CD8-positive, alpha-beta memory T cell (primary cell): Measurements from ENCODE around the gene C16orf96. TPM values are rescaled to one million over a fixed set of nuclear protein-coding genes. Genes with fewer than 3 reads are reported as not detected.

Source experiments
- CTCF ChIA-PET: fragments of 350-600 bp; sonication (Branson Sonifier 250); formaldehyde crosslinking; loops from one replicate; lab custom pipeline; 2021; ENCODE audit warnings: antibody characterized with exemption; lab: Charles Lee
- POLR2A ChIA-PET: fragments of 350-600 bp; sonication (Branson Sonifier 250); formaldehyde crosslinking; loops from one replicate; lab custom pipeline; 2021; ENCODE audit warnings: antibody characterized with exemption; lab: Charles Lee
- DNase-seq, 5 donors: peaks; one replicate each; pipeline versions ENCODE4 v3.0.0 to v3.0.0-alpha.2; 2020 to 2022; ENCODE audit warnings: mixed read lengths in 1 of 5
- H3K27ac ChIP-seq: one replicate; pipeline ENCODE4 v1.7.0; 2013; ENCODE audit warnings: low read depth, mild to moderate bottlenecking, low read length, moderate library complexity
- H3K27me3 ChIP-seq: 2 replicates; pipeline ENCODE4 v1.7.0; 2013; ENCODE audit warnings: low read length, mild to moderate bottlenecking; ENCODE audit not compliant: insufficient read depth, poor library complexity, severe bottlenecking
- H3K36me3 ChIP-seq: 2 replicates; pipeline ENCODE4 v1.7.0; 2013; ENCODE audit warnings: mild to moderate bottlenecking, low read length, moderate library complexity; ENCODE audit not compliant: insufficient read depth
- H3K4me1 ChIP-seq: 2 replicates; pipeline ENCODE4 v1.7.0; 2013; ENCODE audit warnings: mild to moderate bottlenecking, low read length, moderate library complexity; ENCODE audit not compliant: insufficient read depth
- H3K4me3 ChIP-seq: 2 replicates; pipeline ENCODE4 v1.7.0; 2013; ENCODE audit warnings: mild to moderate bottlenecking, low read length
- H3K9me3 ChIP-seq: 2 replicates; pipeline ENCODE4 v1.7.0; 2013; ENCODE audit warnings: mild to moderate bottlenecking, low read length
- H3K27ac Mint-ChIP-seq, 8 donors: one replicate each; pipeline ENCODE4 v1.8.0; 2020 to 2021; ENCODE audit warnings: mixed read lengths in 8 of 8, mild to moderate bottlenecking in 6 of 8, inconsistent platforms in 3 of 8, moderate library complexity in 3 of 8
- H3K27me3 Mint-ChIP-seq, 2 donors: one replicate each; pipeline ENCODE4 v1.8.0; 2020 to 2021; ENCODE audit warnings: mixed read lengths in 2 of 2, mild to moderate bottlenecking in 1 of 2, moderate library complexity in 1 of 2
- H3K36me3 Mint-ChIP-seq, 3 donors: one replicate each; pipeline ENCODE4 v1.8.0; 2020 to 2021; ENCODE audit warnings: mixed read lengths in 3 of 3, inconsistent platforms in 1 of 3, mild to moderate bottlenecking in 1 of 3
- H3K4me1 Mint-ChIP-seq, 3 donors: one replicate each; pipeline ENCODE4 v1.8.0; 2020 to 2021; ENCODE audit warnings: mixed read lengths in 3 of 3, inconsistent platforms in 1 of 3, mild to moderate bottlenecking in 1 of 3
- H3K4me3 Mint-ChIP-seq, 7 donors: one replicate each; pipeline ENCODE4 v1.8.0; 2020 to 2021; ENCODE audit warnings: mixed read lengths in 7 of 7, mild to moderate bottlenecking in 6 of 7, moderate library complexity in 4 of 7, inconsistent platforms in 2 of 7
- H3K9me3 Mint-ChIP-seq, 5 donors: one replicate each; pipeline ENCODE4 v1.8.0; 2020 to 2022; ENCODE audit warnings: mixed read lengths in 5 of 5, mild to moderate bottlenecking in 3 of 5, moderate library complexity in 2 of 5, inconsistent platforms in 1 of 5
- polyA plus RNA-seq: library from polyadenylated mRNA; unstranded; fragments of 300-500 nt; fragmentation: Illumina TruSeq; gene quantifications from one replicate; pipeline ENCODE4 v1.2.3, GENCODE V29; 2021
- total RNA-seq, 2 experiments: library from RNA; stranded (reverse); gene quantifications; one replicate each; pipeline ENCODE4 v1.2.3, GENCODE V29; 2021

The C16orf96 gene
- total and polyA plus RNA-seq, 3 experiments from 2014 or later, result 0.05 to 0.11 (median 0.07) TPM

DNA sequence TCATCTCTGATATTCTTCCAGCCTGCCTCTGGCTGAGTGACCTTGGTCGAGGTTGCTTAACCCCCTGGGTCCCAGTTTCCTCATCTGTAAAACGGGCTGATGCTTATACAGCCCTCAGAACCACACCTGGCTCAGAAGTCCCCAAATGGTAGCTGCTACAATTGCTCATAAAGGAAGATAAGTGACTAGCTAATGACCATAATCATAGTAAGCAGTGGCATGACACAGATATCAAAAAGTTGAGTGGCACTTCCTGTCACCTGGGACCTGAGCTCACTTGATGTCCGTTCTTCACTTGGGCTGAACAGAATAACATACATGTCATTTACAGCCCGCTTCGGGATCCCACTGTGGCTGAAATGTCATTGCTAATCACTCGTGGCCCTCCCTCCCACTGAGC, 70.3 kb downstream of the C16orf96 start:
- Mint-ChIP-seq H3K4me1 (peaks cover 33 to 49% (median 44%) of the 10 kb centered on the region in 3 donors), H3K27me3 (no peaks in the 10 kb centered on the region), H3K36me3 (peaks cover 4 to 14% (median 5%) of the 10 kb centered on the region in 3 donors), H3K9me3 (peaks cover 0 to 4% (median 0%) of the 10 kb centered on the region in 5 donors), H3K27ac (peak overlapping the region; percentile 19 to 99 (median 92)), H3K4me3 (peak overlapping the region; percentile 84 to 96 (median 93))
- ChIA-PET POLR2A (no interaction called here), CTCF (interaction anchor here (3.6 kb wide), 1 partner anchor 120 kb away, joined by 22 read pairs; no protein-coding TSS in a partner anchor)
- no peaks in the 10 kb centered on the region for H3K27me3 ChIP-seq
- no peaks in the 10 kb centered on the region for H3K9me3 ChIP-seq
- DNase-seq, result no peak
- peak overlapping the region; percentile 94 for H3K27ac ChIP-seq
- peaks cover 24% of the 10 kb centered on the region for H3K4me1 ChIP-seq
- no peak overlapping the region for H3K4me3 ChIP-seq
- no peaks in the 10 kb centered on the region for H3K36me3 ChIP-seq

DNA sequence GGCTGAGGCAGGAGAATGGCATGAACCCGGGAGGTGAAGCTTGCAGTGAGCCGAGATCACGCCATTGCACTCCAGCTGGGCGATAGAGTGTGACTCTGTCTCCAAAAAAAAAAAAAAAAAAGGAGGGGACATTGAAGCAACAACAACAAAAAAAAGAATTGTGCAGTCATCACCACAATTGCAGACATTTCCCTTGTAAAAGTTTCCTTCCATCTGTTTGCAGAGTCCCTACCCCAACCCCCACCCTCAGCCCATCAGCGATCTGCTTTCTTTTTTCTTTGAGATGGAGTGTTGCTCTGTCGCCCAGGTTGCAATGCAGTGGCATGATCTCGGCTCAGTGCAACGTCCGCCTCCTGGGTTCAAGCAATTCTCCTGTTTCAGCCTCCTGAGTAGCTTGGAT, 72.1 kb downstream of the C16orf96 start:
- ChIA-PET POLR2A (no interaction called here), CTCF (no interaction called here)
- no peak for DNase-seq
- H3K27ac ChIP-seq, result no peak overlapping the region
- peaks cover 24% of the 10 kb centered on the region for H3K4me1 ChIP-seq
- H3K4me3 ChIP-seq, result no peak overlapping the region
- peaks cover 0 to 4% (median 0%) of the 10 kb centered on the region in 5 donors for H3K9me3 Mint-ChIP-seq
- no peaks in the 10 kb centered on the region for H3K9me3 ChIP-seq
- H3K4me1 Mint-ChIP-seq, result peaks cover 33 to 51% (median 44%) of the 10 kb centered on the region in 3 donors
- H3K27me3 Mint-ChIP-seq, result no peaks in the 10 kb centered on the region
- no peaks in the 10 kb centered on the region for H3K27me3 ChIP-seq
- peaks cover 4 to 16% (median 9%) of the 10 kb centered on the region in 3 donors for H3K36me3 Mint-ChIP-seq
- H3K4me3 Mint-ChIP-seq, result no peak overlapping the region
- H3K27ac Mint-ChIP-seq, result peak overlapping the region in 1 of 8 donors; percentile 23
- no peaks in the 10 kb centered on the region for H3K36me3 ChIP-seq

DNA sequence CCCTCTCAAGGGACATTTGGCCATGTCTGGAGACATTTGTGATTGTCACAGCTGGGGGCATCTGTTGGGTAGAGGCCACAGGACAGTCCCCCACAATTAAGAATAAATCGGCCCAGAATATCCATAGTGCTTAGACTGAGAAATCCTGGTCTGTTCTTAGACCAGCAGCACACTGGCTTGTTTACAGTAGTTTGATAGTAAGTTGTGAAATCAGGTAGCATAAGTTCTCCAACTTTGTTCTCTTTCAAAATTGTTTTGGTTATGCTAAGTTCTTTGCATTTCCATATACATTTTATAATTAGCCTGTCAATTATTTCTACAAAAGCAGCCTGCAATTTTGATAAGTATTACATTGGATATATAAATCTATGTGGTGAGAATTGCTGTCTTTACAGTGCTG, 75.3 kb downstream of the C16orf96 start:
- DNase-seq, result no peak
- no peak overlapping the region for H3K4me3 ChIP-seq
- no peaks in the 10 kb centered on the region for H3K36me3 ChIP-seq
- Mint-ChIP-seq H3K27me3 (no peaks in the 10 kb centered on the region), H3K4me1 (peaks cover 22 to 37% (median 24%) of the 10 kb centered on the region in 3 donors), H3K27ac (peak overlapping the region in 1 of 8 donors; percentile 5), H3K9me3 (peaks cover 0 to 4% (median 0%) of the 10 kb centered on the region in 5 donors), H3K36me3 (peaks cover 7 to 23% (median 9%) of the 10 kb centered on the region in 3 donors), H3K4me3 (no peak overlapping the region)
- H3K27ac ChIP-seq, result no peak overlapping the region
- peaks cover 6% of the 10 kb centered on the region for H3K4me1 ChIP-seq
- POLR2A ChIA-PET, result interaction anchor here (0.8 kb wide), 1 partner anchor 13 kb away, joined by 9 read pairs; no protein-coding TSS in a partner anchor
- H3K27me3 ChIP-seq, result no peaks in the 10 kb centered on the region
- no peaks in the 10 kb centered on the region for H3K9me3 ChIP-seq
- CTCF ChIA-PET, result interaction anchor here (0.7 kb wide), 1 partner anchor 36 kb away, joined by 3 read pairs; no protein-coding TSS in a partner anchor

DNA sequence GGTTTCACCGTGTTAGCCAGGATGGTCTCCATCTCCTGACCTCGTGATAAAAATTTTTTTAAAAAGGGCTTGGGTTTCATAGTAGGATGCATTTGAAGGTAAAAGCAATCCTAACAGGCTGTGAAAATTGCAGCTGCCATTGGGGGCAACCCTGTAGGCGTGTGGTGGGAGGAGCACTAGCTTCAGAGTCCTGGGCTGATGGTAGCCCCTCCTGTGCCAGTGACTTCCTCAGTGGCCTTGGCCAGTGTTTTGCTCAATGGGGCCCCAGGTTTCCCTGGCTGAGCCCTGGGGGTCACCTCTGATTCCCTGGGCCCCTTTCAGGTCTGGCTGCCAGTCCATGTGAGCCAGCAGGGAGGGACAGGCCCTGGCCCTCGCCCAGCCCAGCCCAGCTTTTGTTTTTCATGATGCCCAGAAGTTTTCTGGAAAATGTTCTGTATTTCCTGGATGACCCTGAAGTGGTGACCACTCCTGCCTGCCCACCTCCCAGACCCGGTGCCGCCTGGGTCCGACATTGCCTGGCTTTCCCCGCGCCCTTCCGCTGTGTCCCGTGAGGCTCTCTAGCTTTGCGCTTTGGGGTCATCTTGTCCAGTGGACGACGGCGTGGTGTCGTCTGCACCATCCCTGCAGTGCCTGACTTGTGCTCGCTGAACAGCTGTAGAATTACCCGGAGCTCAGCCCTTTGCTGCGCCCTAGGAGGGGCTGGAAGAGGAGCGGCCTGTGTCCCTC, 77.9 kb downstream of the C16orf96 start:
- no peak overlapping the region for H3K27ac ChIP-seq
- peaks cover 0 to 4% (median 0%) of the 10 kb centered on the region in 5 donors for H3K9me3 Mint-ChIP-seq
- no peak overlapping the region for H3K4me3 Mint-ChIP-seq
- H3K36me3 ChIP-seq, result no peaks in the 10 kb centered on the region
- peaks cover 7 to 28% (median 9%) of the 10 kb centered on the region in 3 donors for H3K36me3 Mint-ChIP-seq
- H3K4me1 Mint-ChIP-seq, result peaks cover 14 to 29% (median 16%) of the 10 kb centered on the region in 3 donors
- ChIA-PET CTCF (interaction anchor here (1.4 kb wide), 1 partner anchor 10 kb away, joined by 6 read pairs; the partner anchor contains the start of gene MGRN1), POLR2A (no interaction called here)
- no peaks in the 10 kb centered on the region for H3K27me3 ChIP-seq
- no peak overlapping the region for H3K4me3 ChIP-seq
- peak overlapping the region in 1 of 8 donors; percentile 88 for H3K27ac Mint-ChIP-seq
- no peaks in the 10 kb centered on the region for H3K4me1 ChIP-seq
- no peaks in the 10 kb centered on the region for H3K27me3 Mint-ChIP-seq
- DNase-seq, result no peak
- no peaks in the 10 kb centered on the region for H3K9me3 ChIP-seq

DNA sequence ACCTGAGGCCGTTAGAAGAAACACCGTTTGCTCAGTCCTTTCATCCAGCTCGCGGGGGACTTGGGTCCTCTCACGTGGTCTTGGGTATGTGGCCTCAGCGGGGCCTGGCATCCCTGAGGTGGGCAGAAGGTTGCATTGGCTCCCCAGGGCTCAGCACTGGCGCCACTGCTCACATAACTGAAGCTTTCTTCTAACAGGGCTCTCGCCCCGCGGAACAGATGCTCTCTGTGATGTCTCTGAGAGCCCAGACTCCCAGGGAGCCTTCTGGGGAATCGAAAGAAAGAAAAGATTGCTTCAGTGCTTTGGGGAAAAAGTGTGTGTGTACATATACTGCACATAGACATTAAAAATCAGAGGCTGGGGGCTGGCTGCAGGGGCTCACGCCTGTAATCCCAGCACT, 78.6 kb downstream of the C16orf96 start:
- Histone ChIP-seq H3K36me3 (no peaks in the 10 kb centered on the region), H3K27ac (no peak overlapping the region), H3K4me3 (no peak overlapping the region), H3K27me3 (no peaks in the 10 kb centered on the region), H3K9me3 (no peaks in the 10 kb centered on the region), H3K4me1 (peaks cover under 1% of the 10 kb centered on the region)
- no peaks in the 10 kb centered on the region for H3K27me3 Mint-ChIP-seq
- ChIA-PET POLR2A (interaction anchor here (0.7 kb wide), 1 partner anchor 11 kb away, joined by 11 read pairs; no protein-coding TSS in a partner anchor), CTCF (interaction anchor here (1.4 kb wide), 1 partner anchor 11 kb away, joined by 6 read pairs; the partner anchor contains the start of gene MGRN1)
- peaks cover 18 to 33% (median 19%) of the 10 kb centered on the region in 3 donors for H3K4me1 Mint-ChIP-seq
- H3K27ac Mint-ChIP-seq, result peak overlapping the region in 1 of 8 donors; percentile 88
- peaks cover 7 to 31% (median 9%) of the 10 kb centered on the region in 3 donors for H3K36me3 Mint-ChIP-seq
- peaks cover 0 to 4% (median 0%) of the 10 kb centered on the region in 5 donors for H3K9me3 Mint-ChIP-seq
- no peak for DNase-seq
- H3K4me3 Mint-ChIP-seq, result no peak overlapping the region

DNA sequence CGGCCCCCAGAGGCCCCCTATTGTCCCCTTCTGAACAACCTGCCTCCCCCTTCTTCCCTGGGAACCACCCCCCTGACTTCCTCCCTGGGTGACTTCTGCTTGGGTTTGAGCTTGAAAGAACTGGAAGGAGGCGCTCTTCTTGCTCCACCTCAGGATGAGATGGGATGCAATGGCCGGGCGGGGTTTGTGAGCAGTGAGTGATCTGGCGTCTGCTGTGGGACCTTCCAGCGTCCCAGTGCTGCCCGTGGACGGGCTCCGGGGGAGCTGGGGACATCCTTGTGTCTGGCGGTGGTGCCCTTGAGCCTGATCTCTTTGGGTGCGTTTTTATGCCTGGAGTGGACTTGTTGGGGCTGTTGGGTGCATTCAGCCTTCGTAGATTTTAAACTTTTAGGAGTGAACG, 80.1 kb downstream of the C16orf96 start:
- POLR2A ChIA-PET, result no interaction called here

DNA sequence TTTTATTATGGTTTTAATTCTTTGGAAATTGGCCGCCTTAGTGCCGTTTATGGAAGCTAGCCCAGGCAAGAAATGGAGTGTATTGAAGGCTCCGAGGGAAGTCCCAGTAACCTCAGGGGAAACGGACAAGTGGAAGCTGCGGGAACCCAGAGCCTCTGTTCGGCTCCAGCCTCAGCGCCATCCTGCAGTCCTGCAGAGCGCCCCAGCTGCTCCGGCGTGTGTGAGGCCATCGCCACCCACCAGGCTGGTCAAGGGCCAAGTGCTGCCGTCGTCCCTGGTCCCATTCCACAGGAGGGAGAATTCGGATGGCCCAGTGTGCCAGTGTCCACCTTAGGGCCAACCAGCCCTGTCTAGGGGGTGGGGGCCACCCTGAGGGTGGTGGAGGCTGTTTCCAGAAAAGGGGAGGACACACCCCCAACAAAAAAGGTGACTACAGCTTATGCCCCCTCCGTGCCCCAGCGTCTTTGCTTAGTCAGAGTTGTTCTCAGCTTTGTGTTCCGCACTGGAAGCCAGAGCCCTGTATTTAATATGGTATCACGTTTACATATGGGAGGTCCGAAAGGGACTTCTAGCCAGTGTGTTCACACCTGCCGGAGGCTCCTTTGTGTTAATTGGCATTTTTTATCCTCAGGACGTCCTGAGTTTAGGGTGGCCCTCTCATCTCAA, 81.5 kb downstream of the C16orf96 start:
- Histone ChIP-seq H3K4me3 (no peak overlapping the region), H3K36me3 (no peaks in the 10 kb centered on the region), H3K27ac (no peak overlapping the region), H3K27me3 (no peaks in the 10 kb centered on the region), H3K9me3 (no peaks in the 10 kb centered on the region), H3K4me1 (peaks cover 14% of the 10 kb centered on the region)
- Mint-ChIP-seq H3K9me3 (no peaks in the 10 kb centered on the region), H3K4me1 (peaks cover 21 to 43% (median 26%) of the 10 kb centered on the region in 3 donors), H3K4me3 (no peak overlapping the region), H3K27ac (peak overlapping the region in 1 of 8 donors; percentile 51), H3K36me3 (peaks cover 0 to 29% (median 3%) of the 10 kb centered on the region in 3 donors), H3K27me3 (peaks cover 0 to under 1% of the 10 kb centered on the region in 2 donors)
- POLR2A ChIA-PET, result no interaction called here
- CTCF ChIA-PET, result interaction anchor here (0.6 to 1.5 kb wide), 3 partner anchors 13 to 139 kb away, joined by 3 to 5 read pairs (median 3); partner anchors contain the start of gene MGRN1
- DNase-seq, result no peak

More for the DNA sequence above, 80.1 kb downstream of the C16orf96 start:
- Mint-ChIP-seq H3K36me3 (peaks cover 5 to 33% (median 6%) of the 10 kb centered on the region in 3 donors), H3K4me3 (no peak overlapping the region), H3K27ac (peak overlapping the region in 3 of 8 donors; percentile 14 to 64 (median 46)), H3K27me3 (no peaks in the 10 kb centered on the region), H3K9me3 (peaks cover 0 to 3% (median 0%) of the 10 kb centered on the region in 5 donors), H3K4me1 (peaks cover 25 to 43% (median 25%) of the 10 kb centered on the region in 3 donors)
- no peak overlapping the region for H3K4me3 ChIP-seq
- no peak for DNase-seq
- no peak overlapping the region for H3K27ac ChIP-seq
- H3K36me3 ChIP-seq, result no peaks in the 10 kb centered on the region
- H3K9me3 ChIP-seq, result no peaks in the 10 kb centered on the region
- no peaks in the 10 kb centered on the region for H3K27me3 ChIP-seq
- H3K4me1 ChIP-seq, result peaks cover 14% of the 10 kb centered on the region
- CTCF ChIA-PET, result interaction anchor here (0.7 kb wide), 1 partner anchor 380 kb away, joined by 4 read pairs; no protein-coding TSS in a partner anchor
